Measurements from ENCODE around the gene NCSTN. TPM values are rescaled to one million over a fixed set of nuclear protein-coding genes. Genes with fewer than 3 reads are reported as not detected.
A peak's percentile ranks its signal among the peaks of the same experiment; 100 is the strongest.

The NCSTN gene
- total RNA-seq, 1 donor: 165 TPM

- H2AFZ ChIP-seq (ENCODE audit: low read length): no peak overlapping the region
- H3K4me1 ChIP-seq (ENCODE audit: insufficient read depth, low read length): peaks cover 19% of the 10 kb centered on the region
- no peak for TF ChIP-seq CTCF (IDR thresholded peaks at IDR 0.05; ENCODE audit: extremely low read depth, low read depth, low read length)
- H3K9me3 ChIP-seq (ENCODE audit: low read depth, low read length): no peaks in the 10 kb centered on the region
- peaks cover 90% of the 10 kb centered on the region for H3K36me3 ChIP-seq (ENCODE audit: insufficient read depth, low read length)
- no peaks in the 10 kb centered on the region for H3K27me3 ChIP-seq (ENCODE audit: insufficient read depth, low read length)
- H3K4me3 ChIP-seq (ENCODE audit: insufficient read depth, low read length): no peak overlapping the region
- no peak overlapping the region for H3K4me2 ChIP-seq (ENCODE audit: insufficient read depth, low read length)
- DNase-seq (ENCODE audit: insufficient read length, low spot score, missing footprints): no peak
- peaks cover 21% of the 10 kb centered on the region for H4K20me1 ChIP-seq (ENCODE audit: insufficient read depth, low read length)
- H3K27ac ChIP-seq (ENCODE audit: low read depth, low read length): peak overlapping the region; percentile 39
- peaks cover 43% of the 10 kb centered on the region for H3K79me2 ChIP-seq (ENCODE audit: insufficient read depth, low read length)
Observed at GRCh38 chr1:160307118-160307791, 35.9 kb upstream of the NCSTN start.

GRCh38 chr1:160308451-160309184 lies 34.6 kb upstream of the NCSTN start:
- H3K27ac ChIP-seq (ENCODE audit: low read depth, low read length): peak overlapping the region; percentile 91
- TF ChIP-seq CTCF (IDR thresholded peaks at IDR 0.05; ENCODE audit: extremely low read depth, low read depth, low read length): no peak
- peaks cover 34% of the 10 kb centered on the region for H3K79me2 ChIP-seq (ENCODE audit: insufficient read depth, low read length)
- no peaks in the 10 kb centered on the region for H3K27me3 ChIP-seq (ENCODE audit: insufficient read depth, low read length)
- H3K36me3 ChIP-seq (ENCODE audit: insufficient read depth, low read length): peaks cover 91% of the 10 kb centered on the region
- no peak for DNase-seq (ENCODE audit: insufficient read length, low spot score, missing footprints)
- no peak overlapping the region for H2AFZ ChIP-seq (ENCODE audit: low read length)
- no peaks in the 10 kb centered on the region for H3K9me3 ChIP-seq (ENCODE audit: low read depth, low read length)
- no peak overlapping the region for H3K4me3 ChIP-seq (ENCODE audit: insufficient read depth, low read length)
- H4K20me1 ChIP-seq (ENCODE audit: insufficient read depth, low read length): peaks cover 21% of the 10 kb centered on the region
- peaks cover 19% of the 10 kb centered on the region for H3K4me1 ChIP-seq (ENCODE audit: insufficient read depth, low read length)
- H3K4me2 ChIP-seq (ENCODE audit: insufficient read depth, low read length): peak overlapping the region; percentile 29

DNA sequence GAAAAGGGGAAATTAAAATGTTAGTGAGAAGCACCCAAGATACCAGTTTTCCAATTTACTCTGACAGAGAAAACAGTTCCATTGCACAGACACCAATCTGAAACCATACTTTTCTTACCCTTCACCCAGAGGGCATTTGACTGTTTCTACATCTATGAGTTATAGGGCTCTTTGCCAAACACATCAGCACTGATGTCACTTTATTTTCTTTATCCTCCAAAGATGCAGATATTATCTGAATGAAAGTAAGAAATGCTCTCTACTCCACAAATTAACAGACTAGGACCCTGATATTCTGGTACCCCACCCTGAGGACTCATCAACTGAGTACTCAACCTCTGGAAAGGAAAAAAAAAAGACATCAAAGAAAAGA lies 34.0 kb upstream of the NCSTN start:
- peaks cover 36% of the 10 kb centered on the region for H3K79me2 ChIP-seq (ENCODE audit: insufficient read depth, low read length)
- peaks cover 91% of the 10 kb centered on the region for H3K36me3 ChIP-seq (ENCODE audit: insufficient read depth, low read length)
- peaks cover 19% of the 10 kb centered on the region for H3K4me1 ChIP-seq (ENCODE audit: insufficient read depth, low read length)
- TF ChIP-seq CTCF (IDR thresholded peaks at IDR 0.05; ENCODE audit: extremely low read depth, low read depth, low read length): no peak
- peak overlapping the region; percentile 91 for H3K27ac ChIP-seq (ENCODE audit: low read depth, low read length)
- H3K4me2 ChIP-seq (ENCODE audit: insufficient read depth, low read length): peak overlapping the region; percentile 29
- H3K9me3 ChIP-seq (ENCODE audit: low read depth, low read length): no peaks in the 10 kb centered on the region
- no peak overlapping the region for H2AFZ ChIP-seq (ENCODE audit: low read length)
- peaks cover 23% of the 10 kb centered on the region for H4K20me1 ChIP-seq (ENCODE audit: insufficient read depth, low read length)
- H3K4me3 ChIP-seq (ENCODE audit: insufficient read depth, low read length): no peak overlapping the region
- peak; percentile 64 for DNase-seq (ENCODE audit: insufficient read length, low spot score, missing footprints)
- H3K27me3 ChIP-seq (ENCODE audit: insufficient read depth, low read length): no peaks in the 10 kb centered on the region

- H3K4me3 ChIP-seq (ENCODE audit: insufficient read depth, low read length): no peak overlapping the region
- peaks cover 37% of the 10 kb centered on the region for H3K79me2 ChIP-seq (ENCODE audit: insufficient read depth, low read length)
- peak overlapping the region; percentile 29 for H3K4me2 ChIP-seq (ENCODE audit: insufficient read depth, low read length)
- no peaks in the 10 kb centered on the region for H3K27me3 ChIP-seq (ENCODE audit: insufficient read depth, low read length)
- no peaks in the 10 kb centered on the region for H3K9me3 ChIP-seq (ENCODE audit: low read depth, low read length)
- H2AFZ ChIP-seq (ENCODE audit: low read length): no peak overlapping the region
- no peak for TF ChIP-seq CTCF (IDR thresholded peaks at IDR 0.05; ENCODE audit: extremely low read depth, low read depth, low read length)
- peaks cover 91% of the 10 kb centered on the region for H3K36me3 ChIP-seq (ENCODE audit: insufficient read depth, low read length)
- peaks cover 19% of the 10 kb centered on the region for H3K4me1 ChIP-seq (ENCODE audit: insufficient read depth, low read length)
- DNase-seq (ENCODE audit: insufficient read length, low spot score, missing footprints): no peak
- peaks cover 23% of the 10 kb centered on the region for H4K20me1 ChIP-seq (ENCODE audit: insufficient read depth, low read length)
- peak overlapping the region; percentile 91 for H3K27ac ChIP-seq (ENCODE audit: low read depth, low read length)
Observed at GRCh38 chr1:160309571-160309970, 33.6 kb upstream of the NCSTN start.
